ENCODE measurements around the gene NOG.

- TF ChIP-seq CTCF (IDR thresholded peaks at IDR 0.05; ENCODE audit: low read depth, low read length, poor library complexity, severe bottlenecking): no peak
- TF ChIP-seq EZH2phosphoT487 (IDR thresholded peaks at IDR 0.05; ENCODE audit: borderline replicate concordance, low read length): no peak
Observed at GRCh38 chr17:56587298-56587697, 6.2 kb upstream of the NOG start.
